Activated CD8-positive, alpha-beta memory T cell treated with anti-CD3 and anti-CD28 coated beads, Interleukin-2, amount 50 U/mL, for 1 hour (primary cell): ENCODE data around the gene TSHB.
"Not testable (repeated sequence)": the region's sequence is repeated elsewhere in the genome, so short reads cannot be mapped to it uniquely, and the experiment has no call there.

Experiments used
- DNase-seq: peaks from one replicate; pipeline ENCODE4 v3.0.0-alpha.2; 2020; ENCODE audit errors: extremely low read depth

The TSHB gene

DNA sequence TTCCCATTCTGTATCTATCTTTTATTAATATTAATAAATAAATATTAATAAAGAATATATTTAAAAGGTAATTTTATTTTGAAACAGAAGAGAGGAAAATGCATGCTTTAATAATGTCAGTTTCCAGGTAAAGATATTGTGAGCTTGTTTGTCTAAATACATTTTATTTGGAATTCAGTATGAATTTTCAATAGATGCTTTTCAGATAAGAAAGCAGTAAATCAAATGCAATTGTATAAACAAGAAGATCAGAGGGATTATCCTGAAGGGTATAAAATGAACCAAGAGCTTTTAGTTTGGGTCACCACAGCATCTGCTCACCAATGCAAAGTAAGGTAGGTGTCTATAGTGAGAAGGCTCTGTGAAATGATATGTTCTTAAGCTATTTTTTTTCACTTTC is at the start of gene TSHB:
TSS of gene TSHB (plus strand) at position 301 of the 400 bp plus-strand sequence. CDS start 3,537 bp downstream, outside the sequence.
- DNase-seq: no peak

DNA sequence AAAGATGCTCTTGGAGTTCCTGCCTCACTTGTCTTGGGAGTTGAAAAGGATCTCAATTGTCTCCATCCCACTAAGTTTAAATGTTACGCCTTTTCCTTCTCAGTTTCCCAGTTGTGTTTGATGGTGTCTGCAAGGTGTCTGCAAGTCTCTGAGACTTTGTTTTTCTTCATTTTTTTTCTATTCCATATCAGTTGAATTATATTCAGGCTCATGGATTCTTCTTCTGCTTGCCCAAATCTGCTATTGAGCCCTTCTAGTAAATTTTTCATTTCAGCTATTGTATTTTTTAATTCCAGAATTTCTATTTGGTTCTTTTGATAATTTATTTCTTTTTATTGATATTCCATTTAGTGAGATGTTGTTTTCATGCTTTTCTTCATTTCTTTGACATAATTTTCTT is 47.4 kb upstream of the TSHB start:
- DNase-seq: no peak

DNA sequence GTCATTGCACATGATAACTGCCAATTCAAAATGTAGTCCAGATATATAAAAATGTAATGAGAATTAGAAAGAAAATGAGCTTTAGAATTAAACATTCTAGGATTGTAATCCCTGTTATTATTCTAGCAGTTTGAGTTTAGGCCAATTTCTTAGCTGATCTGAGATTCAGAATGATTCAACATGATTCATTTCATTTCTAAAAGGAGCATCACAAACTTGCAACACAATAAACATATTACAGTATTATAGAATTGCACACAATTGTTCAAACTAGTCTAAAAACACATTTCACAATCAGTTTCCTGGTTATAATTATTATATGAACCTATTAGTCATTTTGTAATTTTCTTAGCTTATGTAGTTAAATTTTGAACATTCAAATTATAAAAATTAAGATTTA is 43.3 kb upstream of the TSHB start:
- no peak for DNase-seq

GRCh38 chr1:114988095-114988494 is 41.5 kb upstream of the TSHB start:
- DNase-seq: no peak

DNA sequence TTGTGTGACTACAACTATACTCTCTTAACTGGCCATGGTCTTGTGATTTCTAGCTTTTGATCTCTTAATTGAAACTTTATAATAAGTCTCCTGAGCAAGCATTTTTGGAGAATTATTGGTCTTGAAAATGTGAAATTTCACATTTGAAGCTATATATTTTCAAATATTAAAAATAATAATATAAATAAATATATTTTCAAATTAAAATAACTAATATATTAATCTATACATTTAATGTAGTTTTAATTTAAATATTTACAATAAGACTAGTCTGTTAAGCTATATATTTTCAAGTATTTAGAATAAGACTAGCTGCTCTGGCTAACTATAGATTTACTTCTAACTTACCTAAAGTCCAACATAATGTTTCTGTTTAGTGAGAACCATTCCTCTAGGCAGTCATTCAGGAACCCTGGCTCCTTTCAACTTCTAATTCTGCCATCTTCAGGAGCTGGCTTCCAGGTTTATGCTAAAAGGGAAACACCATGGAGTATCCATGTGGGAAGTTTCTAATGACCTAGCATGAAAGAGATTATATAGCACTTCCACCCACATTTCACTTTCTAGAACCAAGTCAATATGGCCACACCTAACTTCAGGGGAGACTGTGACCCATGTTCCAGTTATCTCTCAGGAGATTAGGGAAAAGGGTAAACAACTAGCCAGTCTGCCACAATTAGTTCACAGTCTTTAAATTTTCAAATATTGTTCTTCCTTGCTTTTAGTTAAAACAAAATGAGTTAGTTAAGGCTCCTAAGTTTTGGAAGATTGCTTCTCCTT is 31.9 kb upstream of the TSHB start:
- no peak for DNase-seq

GRCh38 chr1:115006191-115006590 is 23.4 kb upstream of the TSHB start:
- no peak for DNase-seq

GRCh38 chr1:115012006-115012405 is 17.6 kb upstream of the TSHB start:
- no peak for DNase-seq

DNA sequence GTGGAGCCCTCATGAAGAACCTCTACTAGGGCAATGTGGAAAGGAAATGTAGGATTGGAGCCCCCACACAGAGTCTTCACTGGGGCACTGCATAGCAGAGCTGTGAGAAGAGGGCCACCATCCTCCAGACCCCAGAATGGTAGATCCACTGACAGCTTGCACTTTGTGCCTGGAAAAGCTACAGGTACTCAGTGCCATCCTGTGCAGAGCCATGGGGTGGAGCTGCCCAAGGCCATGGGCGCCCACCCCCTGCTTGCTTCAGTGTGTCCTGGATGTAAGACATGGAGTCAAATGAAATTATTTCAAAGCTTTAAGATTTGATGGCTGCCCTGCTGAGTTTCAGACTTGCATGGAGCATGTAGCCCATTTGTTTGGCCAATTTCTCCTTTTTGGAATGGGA is 17.2 kb upstream of the TSHB start:
- no peak for DNase-seq

- no peak for DNase-seq
Observed at GRCh38 chr1:115013792-115014191, 15.8 kb upstream of the TSHB start.

GRCh38 chr1:115019549-115019948 is 10.1 kb upstream of the TSHB start:
- not testable (repeated sequence) for DNase-seq

- no peak for DNase-seq
Observed at GRCh38 chr1:115021145-115021544, 8.5 kb upstream of the TSHB start.

DNA sequence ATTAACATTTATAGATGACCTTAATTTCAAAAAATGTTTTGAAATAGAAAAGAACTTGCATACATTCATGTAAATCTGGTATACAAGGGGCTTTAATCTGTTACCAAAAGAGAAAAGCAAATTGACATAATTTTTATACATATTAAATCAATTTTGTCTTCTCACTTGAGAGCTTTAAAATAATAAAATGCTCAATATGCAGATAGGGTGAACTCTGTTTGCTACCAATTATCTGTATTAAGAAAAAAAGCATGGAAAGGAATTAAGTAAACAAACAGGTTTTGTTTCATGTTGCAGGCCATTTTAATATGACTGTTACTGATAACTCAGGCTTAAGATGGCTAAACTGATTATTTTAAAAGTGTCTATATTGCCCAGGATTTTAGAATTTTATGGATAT is 6.0 kb upstream of the TSHB start:
- no peak for DNase-seq

DNA sequence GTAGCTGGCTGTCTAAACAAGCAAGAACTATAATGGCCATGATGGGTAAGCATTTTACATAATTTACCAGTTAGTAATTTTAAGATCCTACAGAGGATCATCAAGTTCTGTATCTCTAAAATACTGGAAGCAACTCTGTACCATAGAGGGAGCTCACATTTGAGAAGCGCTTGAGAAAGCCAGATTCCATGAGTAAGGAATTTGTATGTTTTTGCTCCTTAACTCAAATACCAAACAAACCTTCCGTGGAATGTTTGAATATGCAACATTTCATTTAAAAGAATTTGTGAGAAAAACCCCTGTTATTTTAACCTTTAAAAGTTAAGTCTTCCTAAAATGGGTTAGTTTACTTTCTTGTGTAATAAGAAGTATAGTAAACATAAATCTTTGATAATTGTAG is 2.0 kb downstream of the TSHB start:
- DNase-seq: no peak

DNA sequence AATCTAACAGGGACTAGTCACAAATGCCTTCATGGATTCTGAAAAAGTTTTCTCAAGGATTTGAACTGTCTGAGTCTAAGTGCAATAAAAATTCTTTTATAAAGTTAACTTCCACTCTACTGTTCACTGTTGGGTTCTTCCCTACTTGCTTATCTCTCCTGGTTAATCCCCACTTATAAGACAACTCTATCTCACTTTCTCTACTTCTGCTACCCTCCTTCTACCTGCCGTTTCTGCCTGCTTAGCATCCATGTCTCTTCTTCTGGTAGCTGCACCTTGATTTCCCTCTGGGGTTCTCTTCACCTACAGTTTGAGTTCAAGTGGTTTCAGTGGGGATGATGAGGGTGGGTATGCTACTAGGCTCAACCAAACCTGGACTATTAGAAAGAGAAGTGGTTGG is 6.0 kb downstream of the TSHB start:
- no peak for DNase-seq

GRCh38 chr1:115036814-115037507 is 7.3 kb downstream of the TSHB start:
- DNase-seq: no peak

DNA sequence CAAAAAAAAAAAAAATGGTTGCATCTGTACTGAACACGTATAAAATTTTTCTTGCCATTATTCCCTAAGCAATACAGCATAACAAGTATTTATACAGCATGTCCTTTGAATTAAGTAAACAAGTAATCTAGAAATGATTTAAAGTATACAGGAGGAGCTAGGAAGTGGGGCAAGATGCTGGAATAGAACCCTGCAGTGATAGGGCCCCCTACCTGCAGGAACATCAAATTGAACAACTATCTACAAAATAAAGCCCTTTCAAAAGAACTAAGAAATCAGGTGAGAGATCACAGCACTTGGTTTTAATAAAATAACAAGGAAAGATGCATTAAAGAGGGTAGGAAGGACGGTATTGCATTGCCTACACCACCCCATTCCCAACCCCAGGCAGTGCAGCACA is 10.9 kb downstream of the TSHB start:
- no peak for DNase-seq

DNA sequence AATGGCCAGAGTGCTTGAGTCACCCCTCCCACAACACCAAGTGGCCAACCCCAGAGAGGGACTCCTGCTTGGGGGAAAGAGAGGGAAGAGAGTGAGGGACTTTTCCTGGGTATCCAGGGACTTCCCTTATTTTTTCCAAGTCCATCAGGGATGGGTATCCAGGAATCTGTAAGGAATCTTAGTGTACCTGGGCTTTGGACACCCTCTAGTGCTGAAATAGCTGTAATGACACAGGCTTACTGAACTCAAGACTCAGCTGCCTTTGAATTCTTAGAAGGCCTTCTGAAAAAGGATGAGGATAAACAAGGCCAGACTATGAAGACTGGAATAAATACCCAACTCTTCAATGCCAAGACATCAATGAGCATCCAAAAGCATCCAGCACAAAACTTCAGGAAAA is 12.0 kb downstream of the TSHB start:
- no peak for DNase-seq

GRCh38 chr1:115046751-115047150 is 17.1 kb downstream of the TSHB start:
- no peak for DNase-seq

GRCh38 chr1:115051850-115052249 is 22.2 kb downstream of the TSHB start:
- no peak for DNase-seq

DNA sequence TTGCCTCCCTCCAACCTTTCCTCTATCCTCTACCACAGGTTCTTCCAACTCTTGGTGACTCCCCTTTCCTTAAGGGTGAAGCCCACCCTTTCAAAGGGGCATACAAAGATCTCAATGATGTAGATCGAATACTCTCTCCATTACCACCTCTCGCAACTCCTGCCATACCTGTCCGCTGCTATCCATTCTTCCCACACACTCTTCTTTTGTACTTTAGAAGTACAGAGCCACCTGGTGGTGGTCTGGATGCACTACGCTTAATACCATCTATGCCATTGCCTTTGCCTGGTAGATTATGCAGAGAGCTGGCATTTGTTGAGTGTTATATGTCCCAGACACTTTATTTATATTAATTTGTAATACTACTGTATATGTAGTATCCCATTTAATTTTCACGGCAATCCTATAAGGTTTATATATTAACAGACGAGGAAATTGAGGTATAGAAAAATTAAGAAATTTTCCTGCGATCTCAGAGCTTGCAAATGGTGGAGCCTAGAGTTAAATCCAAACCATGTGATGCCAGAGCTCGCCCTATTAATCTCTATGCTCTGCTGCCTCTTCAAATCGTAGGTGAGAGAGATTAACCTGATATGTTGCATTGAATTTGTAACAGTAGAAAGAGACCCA is 22.9 kb downstream of the TSHB start:
- peak; percentile 17 for DNase-seq

- DNase-seq: no peak
Observed at GRCh38 chr1:115056395-115056798, 26.8 kb downstream of the TSHB start.

GRCh38 chr1:115057661-115058254 is 28.1 kb downstream of the TSHB start:
- DNase-seq: no peak

DNA sequence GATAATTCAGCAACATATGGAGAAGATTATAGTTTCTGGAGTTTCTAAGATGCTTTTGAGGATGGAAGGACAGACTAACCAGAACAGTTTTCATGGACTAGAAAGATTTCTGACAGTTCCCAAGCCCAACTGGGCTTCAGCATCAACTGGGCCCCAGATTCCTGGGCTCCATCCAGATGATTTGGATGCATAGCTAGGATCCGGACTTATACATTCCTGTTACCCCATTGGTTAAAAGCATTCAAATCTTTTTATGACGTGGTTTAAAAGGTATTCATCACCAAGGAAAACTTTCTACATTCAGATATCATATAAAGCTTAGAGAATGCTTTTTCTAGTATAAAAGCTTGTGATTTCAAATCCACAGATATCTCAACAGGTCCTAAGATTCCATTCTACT is 29.7 kb downstream of the TSHB start:
- no peak for DNase-seq
